ENCODE measurements around the gene PHLDB1. TPM values are rescaled to one million over a fixed set of nuclear protein-coding genes. Genes with fewer than 3 reads are reported as not detected.

Gene PHLDB1
- polyA plus RNA-seq, 1 of the 3 experiments (the other 2 are of a cell fraction): 89.4 TPM

GRCh38 chr11:118606157-118606843 is 1.1 kb upstream of the PHLDB1 start:
- TF ChIP-seq GABPA (IDR thresholded peaks at IDR 0.05; ENCODE audit: low read depth): no peak
- TF ChIP-seq MXI1 (IDR thresholded peaks at IDR 0.05; ENCODE audit: low read depth, low read length): no peak
- no peak for TF ChIP-seq FOXM1 (IDR thresholded peaks at IDR 0.05; ENCODE audit: low read depth)
- TF ChIP-seq EZH2phosphoT487 (IDR thresholded peaks at IDR 0.05; ENCODE audit: borderline replicate concordance, low read depth): no peak
- no peak for TF ChIP-seq IRF3 (IDR thresholded peaks at IDR 0.05; ENCODE audit: low read depth, low read length)
- peaks cover 38% of the 10 kb centered on the region for H3K79me2 ChIP-seq (ENCODE audit: insufficient read depth)
- peaks cover 16 to 22% of the 10 kb centered on the region in 2 experiments for H3K36me3 ChIP-seq (replicated peaks in 1 of 2; ENCODE audit: control insufficient read depth in 1 of 2, insufficient read depth in 2 of 2, low read length in 1 of 2)
- ChIA-PET POLR2A (interaction anchor here (1.2 to 3.3 kb wide), 3 partner anchors 12 to 34 kb away, joined by 3 to 15 read pairs (median 4); no protein-coding TSS in a partner anchor), CTCF (interaction anchor here (0.9 to 10.8 kb wide), 10 partner anchors 7 to 424 kb away, joined by 3 to 79 read pairs (median 4); no protein-coding TSS in a partner anchor)
- no peak for DNase-seq
- peak overlapping the region in 1 of 2 experiments; percentile 73; a peak in 1 of 4 replicates for H3K27ac ChIP-seq (ENCODE audit: low read depth in 2 of 2, low read length in 1 of 2)
- no peaks in the 10 kb centered on the region for H3K9me2 ChIP-seq
- WGBS (ENCODE audit: low lambda C conversion rate): 92% methylated on average over 5 of the region's 7 CpGs
- H3K27me3 ChIP-seq (ENCODE audit: insufficient read depth): no peaks in the 10 kb centered on the region
- H4K20me1 ChIP-seq (ENCODE audit: insufficient read depth): no peaks in the 10 kb centered on the region
- no peak overlapping the region for H3K4me3 ChIP-seq (ENCODE audit: low read depth in 2 of 2, low read length in 1 of 2)
- H3K9ac ChIP-seq: no peak overlapping the region
- peaks cover 38% of the 10 kb centered on the region for H3F3A ChIP-seq (replicated peaks; ENCODE audit: insufficient read depth)
- no peak overlapping the region for H2AFZ ChIP-seq (ENCODE audit: low read depth)
- H3K4me2 ChIP-seq: peak overlapping the region; percentile 33; the same call in 1 of the 2 replicates
- H3K4me1 ChIP-seq (ENCODE audit: control insufficient read depth in 1 of 2, insufficient read depth in 2 of 2, low read depth in 1 of 2, low read length in 1 of 2): peaks cover 28 to 31% of the 10 kb centered on the region in 2 experiments
- H3K9me3 ChIP-seq: no peaks in the 10 kb centered on the region

GRCh38 chr11:118606844-118607228 is 579 bp upstream of the PHLDB1 start:
- no peak for TF ChIP-seq TCF12 (IDR thresholded peaks at IDR 0.05)
- TF ChIP-seq, protein P1, sequence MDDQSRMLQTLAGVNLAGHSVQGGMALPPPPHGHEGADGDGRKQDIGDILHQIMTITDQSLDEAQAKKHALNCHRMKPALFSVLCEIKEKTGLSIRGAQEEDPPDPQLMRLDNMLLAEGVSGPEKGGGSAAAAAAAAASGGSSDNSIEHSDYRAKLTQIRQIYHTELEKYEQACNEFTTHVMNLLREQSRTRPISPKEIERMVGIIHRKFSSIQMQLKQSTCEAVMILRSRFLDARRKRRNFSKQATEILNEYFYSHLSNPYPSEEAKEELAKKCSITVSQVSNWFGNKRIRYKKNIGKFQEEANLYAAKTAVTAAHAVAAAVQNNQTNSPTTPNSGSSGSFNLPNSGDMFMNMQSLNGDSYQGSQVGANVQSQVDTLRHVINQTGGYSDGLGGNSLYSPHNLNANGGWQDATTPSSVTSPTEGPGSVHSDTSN (IDR thresholded peaks at IDR 0.05): no peak
- ChIA-PET POLR2A (interaction anchor here (0.7 to 3.3 kb wide), 3 partner anchors 14 to 884 kb away, joined by 3 to 15 read pairs (median 14); no protein-coding TSS in a partner anchor), CTCF (interaction anchor here (0.6 to 10.8 kb wide), 9 partner anchors 8 to 51 kb away, joined by 3 to 79 read pairs (median 6); no protein-coding TSS in a partner anchor)
- H3K9me2 ChIP-seq: no peaks in the 10 kb centered on the region
- no peak overlapping the region for H3K9ac ChIP-seq
- H3K79me2 ChIP-seq (ENCODE audit: insufficient read depth): peaks cover 44% of the 10 kb centered on the region
- H4K20me1 ChIP-seq (ENCODE audit: insufficient read depth): no peaks in the 10 kb centered on the region
- no peak overlapping the region for H2AFZ ChIP-seq (ENCODE audit: low read depth)
- H3K4me3 ChIP-seq (ENCODE audit: low read depth in 2 of 2, low read length in 1 of 2): no peak overlapping the region
- 88% methylated on average over 7 of the region's 7 CpGs for WGBS (ENCODE audit: low lambda C conversion rate)
- H3K27ac ChIP-seq (ENCODE audit: low read depth in 2 of 2, low read length in 1 of 2): peak overlapping the region in 1 of 2 experiments; percentile 73; a peak in 1 of 4 replicates
- peaks cover 28 to 31% of the 10 kb centered on the region in 2 experiments for H3K4me1 ChIP-seq (ENCODE audit: control insufficient read depth in 1 of 2, insufficient read depth in 2 of 2, low read depth in 1 of 2, low read length in 1 of 2)
- H3K4me2 ChIP-seq: no peak overlapping the region
- peaks cover 35% of the 10 kb centered on the region for H3F3A ChIP-seq (replicated peaks; ENCODE audit: insufficient read depth)
- no peak for DNase-seq
- no peaks in the 10 kb centered on the region for H3K9me3 ChIP-seq
- no peaks in the 10 kb centered on the region for H3K27me3 ChIP-seq (ENCODE audit: insufficient read depth)
- H3K36me3 ChIP-seq (replicated peaks in 1 of 2; ENCODE audit: control insufficient read depth in 1 of 2, insufficient read depth in 2 of 2, low read length in 1 of 2): peaks cover 11 to 16% of the 10 kb centered on the region in 2 experiments

Data from SK-N-SH (cell line).